HCT116 (cell line): ENCODE measurements around the gene SETDB1. TPM values are rescaled to one million over a fixed set of nuclear protein-coding genes. Genes with fewer than 3 reads are reported as not detected.

Source experiments
- ATAC-seq: fragments of 200-7000 bp; cut with Tn5 transposase; 2 replicates; pipeline ENCODE4 v1.9.1; 2020; ENCODE audit warnings: mild to moderate bottlenecking, moderate library complexity
- BruUV-seq: library from RNA; stranded (reverse); fragments of 400-500 nt; replicated peaks from 2 replicates; lab custom pipeline; 2021; lab: Mats Ljungman, UMichigan
- CTCF ChIA-PET: fragments of 300-600 bp; sonication (Branson Sonifier 250); formaldehyde crosslinking; loops from one replicate; lab custom pipeline; 2021; ENCODE audit warnings: antibody characterized with exemption; lab: Charles Lee
- POLR2A ChIA-PET: fragments of 300-600, 350-600 bp; sonication (Branson Sonifier 250); formaldehyde crosslinking; loops from one replicate; lab custom pipeline; 2021; ENCODE audit warnings: antibody characterized with exemption; lab: Charles Lee
- RAD21 ChIA-PET, 2 experiments: fragments of 300-600 bp; sonication (Branson Sonifier 250); formaldehyde crosslinking; loops; one replicate each; lab custom pipeline; 2023; ENCODE audit warnings: low total read pairs in 2 of 2; ENCODE audit not compliant: uncharacterized antibody in 2 of 2, unreplicated experiment in 2 of 2, low non-redundant PET in 1 of 2; lab: Charles Lee
- DNase-seq: peaks from one replicate; pipeline ENCODE4 v3.0.0-alpha.2; 2010; ENCODE audit warnings: low read depth, low spot score
- H2AFZ ChIP-seq: fragments of 200-600 bp; shearing (Covaris generic), sonication (generic); 2 replicates; pipeline ENCODE4 v1.6.1; 2017; ENCODE audit warnings: low read depth, mixed run types, mixed read lengths, antibody characterized with exemption, low read length; ENCODE audit not compliant: poor library complexity, severe bottlenecking
- H3K27ac ChIP-seq: 2 replicates; pipeline ENCODE4 v1.5.1; 2012; ENCODE audit warnings: low read depth, low read length
- H3K27me3 ChIP-seq: fragments of 200-600 bp; sonication (generic); 2 replicates; pipeline ENCODE4 v1.6.1; 2016; ENCODE audit warnings: mixed run types, low read length, mixed read lengths; ENCODE audit not compliant: insufficient read depth
- H3K36me3 ChIP-seq, 2 experiments: fragments of 200-500 bp in 1 of 2; fragments of 200-600 bp in 1 of 2; sonication (Bioruptor generic) in 1 of 2; sonication (generic) in 1 of 2; 2 replicates each; pipeline versions ENCODE4 v1.5.1 to v1.6.1; 2014 to 2016; ENCODE audit warnings: low read length in 2 of 2, inconsistent platforms in 1 of 2, mixed read lengths in 1 of 2, mixed run types in 1 of 2; ENCODE audit not compliant: insufficient read depth in 2 of 2, control insufficient read depth in 1 of 2
- H3K4me1 ChIP-seq, 2 experiments: fragments of 200-600 bp in 1 of 2; sonication (generic) in 1 of 2; 2 replicates each; pipeline versions ENCODE4 v1.5.1 to v1.6.1; 2012 to 2017; ENCODE audit warnings: low read length in 2 of 2, inconsistent platforms in 1 of 2, mild to moderate bottlenecking in 1 of 2, mixed read lengths in 1 of 2, mixed run types in 1 of 2, moderate library complexity in 1 of 2; ENCODE audit not compliant: insufficient read depth in 2 of 2, control insufficient read depth in 1 of 2
- H3K4me2 ChIP-seq: fragments of 200-600 bp; sonication (generic); 2 replicates; pipeline ENCODE4 v1.6.1; 2017; ENCODE audit warnings: mixed run types, low read length, mixed read lengths
- H3K4me3 ChIP-seq, 2 experiments: fragments of 200-600 bp in 1 of 2; sonication (generic) in 1 of 2; replicated peaks in 1 of 2; 2 replicates each; pipeline ENCODE4 v1.5.1; 2011 to 2016; ENCODE audit warnings: low read length in 2 of 2, control low read depth in 1 of 2, low read depth in 1 of 2, mild to moderate bottlenecking in 1 of 2, mixed read lengths in 1 of 2, mixed run types in 1 of 2
- H3K79me2 ChIP-seq: fragments of 200-600 bp; sonication (generic); 2 replicates; pipeline ENCODE4 v1.6.1; 2017; ENCODE audit warnings: mild to moderate bottlenecking, mixed run types, low read length, moderate library complexity, mixed read lengths; ENCODE audit not compliant: insufficient read depth
- H3K9ac ChIP-seq: fragments of 200-600 bp; sonication (generic); 2 replicates; pipeline ENCODE4 v1.6.1; 2016; ENCODE audit warnings: low read length, mixed read lengths
- H3K9me2 ChIP-seq: fragments of 200-600 bp; sonication (generic), shearing (Covaris generic); 2 replicates; pipeline ENCODE4 v1.6.1; 2017; ENCODE audit warnings: mixed run types, mild to moderate bottlenecking, moderate library complexity; ENCODE audit not compliant: insufficient read depth
- H3K9me3 ChIP-seq, 2 experiments: fragments of 200-500 bp in 1 of 2; fragments of 200-600 bp in 1 of 2; sonication (Bioruptor generic) in 1 of 2; sonication (generic) in 1 of 2; 2 replicates each; pipeline ENCODE4 v1.6.1; 2014 to 2017; ENCODE audit warnings: low read length in 2 of 2, mixed read lengths in 2 of 2, inconsistent platforms in 1 of 2, low read depth in 1 of 2, mild to moderate bottlenecking in 1 of 2, mixed run types in 1 of 2, moderate library complexity in 1 of 2; ENCODE audit not compliant: control insufficient read depth in 1 of 2, insufficient read depth in 1 of 2
- H4K20me1 ChIP-seq: fragments of 200-600 bp; sonication (generic), shearing (Covaris generic); 2 replicates; pipeline ENCODE4 v1.6.1; 2017; ENCODE audit warnings: mixed run types, mild to moderate bottlenecking, moderate library complexity; ENCODE audit not compliant: insufficient read depth
- CBX3 ChIP-seq: IDR thresholded peaks from 2 replicates; pipeline ENCODE4 v1.6.1; 2012; ENCODE audit warnings: low read depth
- CEBPB ChIP-seq: IDR thresholded peaks from 2 replicates; pipeline ENCODE4 v1.6.1; 2012; ENCODE audit warnings: low read depth
- ELF1 ChIP-seq: IDR thresholded peaks from 2 replicates; pipeline ENCODE4 v1.6.1; 2012; ENCODE audit warnings: low read depth, borderline replicate concordance
- EZH2 ChIP-seq: fragments of 200-600 bp; sonication (generic); IDR thresholded peaks from 2 replicates; pipeline ENCODE4 v1.6.1; 2017; ENCODE audit warnings: antibody characterized with exemption, mixed run types
- EZH2phosphoT487 ChIP-seq: fragments of 200-600 bp; IDR thresholded peaks from 2 replicates; pipeline ENCODE4 v1.6.1; 2018; ENCODE audit warnings: antibody characterized with exemption, borderline replicate concordance
- FOSL1 ChIP-seq: IDR thresholded peaks from 2 replicates; pipeline ENCODE4 v1.6.1; 2012; ENCODE audit warnings: low read depth
- JUND ChIP-seq: IDR thresholded peaks from 2 replicates; pipeline ENCODE4 v1.6.1; 2012
- POLR2A ChIP-seq: IDR thresholded peaks from 2 replicates; pipeline ENCODE4 v1.7.0; 2011; ENCODE audit warnings: borderline replicate concordance; ENCODE audit not compliant: insufficient read depth, insufficient read length; ENCODE audit errors: extremely low read depth
- RAD21 ChIP-seq: IDR thresholded peaks from 2 replicates; pipeline ENCODE4 v1.6.1; 2012; ENCODE audit warnings: low read depth, mild to moderate bottlenecking
- SIN3A ChIP-seq: IDR thresholded peaks from 2 replicates; pipeline ENCODE4 v1.6.1; 2012; ENCODE audit warnings: low read depth
- SP1 ChIP-seq: IDR thresholded peaks from 2 replicates; pipeline ENCODE4 v1.6.1; 2012; ENCODE audit warnings: low read depth
- SRF ChIP-seq: IDR thresholded peaks from 2 replicates; pipeline ENCODE4 v1.6.1; 2012; ENCODE audit warnings: low read depth
- TCF7L2 ChIP-seq: IDR thresholded peaks from 2 replicates; pipeline ENCODE4 v1.7.0; 2011; ENCODE audit warnings: borderline replicate concordance, inconsistent platforms; ENCODE audit not compliant: insufficient read depth, insufficient read length; ENCODE audit errors: extremely low read depth
- YY1 ChIP-seq: IDR thresholded peaks from 2 replicates; pipeline ENCODE4 v1.6.1; 2011; ENCODE audit warnings: low read length, low read depth, moderate library complexity, mild to moderate bottlenecking; ENCODE audit not compliant: insufficient replicate concordance; ENCODE audit errors: extremely low read depth
- ZFX ChIP-seq: fragments of 450-650 bp; IDR thresholded peaks from 2 replicates; pipeline ENCODE4 v1.6.1; 2017
- ZNF274 ChIP-seq: fragments of 200-500 bp; sonication (Bioruptor generic); IDR thresholded peaks from 2 replicates; pipeline ENCODE4 v1.6.1; 2014; ENCODE audit warnings: mild to moderate bottlenecking, low read depth, low read length, inconsistent platforms
- intact Hi-C: fragments of 100-400 bp; cut with micrococcal nuclease; formaldehyde crosslinking; loops from 2 replicates; pipeline ENCODE4 v1.10.0; 2022
- total RNA-seq: library from RNA; stranded (reverse); gene quantifications from one replicate; pipeline ENCODE4 v1.2.1, GENCODE V29; 2021; ENCODE audit not compliant: unreplicated experiment
- TF ChIP-seq, protein P1 (sequence below): IDR thresholded peaks from 2 replicates; pipeline ENCODE4 v1.6.1; 2012
- TF ChIP-seq, protein P2 (sequence below): IDR thresholded peaks from 2 replicates; pipeline ENCODE4 v1.6.1; 2011; ENCODE audit warnings: mild to moderate bottlenecking, low read length, moderate library complexity; ENCODE audit not compliant: insufficient replicate concordance; ENCODE audit errors: extremely low read depth

SETDB1 gene
- total RNA-seq, 1 experiment from 2014 or later, result 54.3 TPM

DNA sequence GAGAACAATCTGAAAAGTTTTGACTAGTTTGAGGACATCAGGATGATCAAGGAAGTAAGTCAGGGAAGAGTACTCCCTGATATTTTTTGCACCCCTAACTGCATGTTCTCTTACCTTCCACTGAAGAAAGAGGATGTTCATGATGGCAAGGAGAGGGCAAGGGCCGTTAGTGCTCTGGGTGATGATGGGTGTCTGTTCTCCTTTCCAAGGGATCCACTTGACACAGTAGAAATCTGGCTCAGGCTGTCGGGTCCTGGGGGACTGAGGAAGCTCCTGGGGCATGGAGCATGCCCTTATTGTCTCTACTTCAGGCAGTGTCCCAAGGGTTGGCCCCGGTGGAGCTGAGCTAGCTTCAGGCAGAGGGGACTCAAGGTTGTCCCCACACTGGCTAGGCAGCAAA is 75.9 kb downstream of the SETDB1 start:
- no TSS peak for BruUV-seq
- H3K27me3 ChIP-seq, result no peaks in the 10 kb centered on the region
- CTCF ChIA-PET, result no interaction called here

More for the DNA sequence above, 75.9 kb downstream of the SETDB1 start:
- ATAC-seq, result no peak
- no peaks in the 10 kb centered on the region for H3K36me3 ChIP-seq
- H4K20me1 ChIP-seq, result no peaks in the 10 kb centered on the region
- H3K4me2 ChIP-seq, result no peak overlapping the region
- TF ChIP-seq EZH2 (no peak), SIN3A (no peak), JUND (no peak), SRF (no peak), ZNF274 (no peak), ZFX (no peak), TCF7L2 (no peak), ELF1 (no peak), POLR2A (no peak), RAD21 (no peak), YY1 (no peak), EZH2phosphoT487 (no peak), FOSL1 (no peak), CEBPB (no peak), SP1 (no peak), CBX3 (no peak)
- TF ChIP-seq, protein P1, sequence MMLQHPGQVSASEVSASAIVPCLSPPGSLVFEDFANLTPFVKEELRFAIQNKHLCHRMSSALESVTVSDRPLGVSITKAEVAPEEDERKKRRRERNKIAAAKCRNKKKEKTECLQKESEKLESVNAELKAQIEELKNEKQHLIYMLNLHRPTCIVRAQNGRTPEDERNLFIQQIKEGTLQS, result no peak
- TF ChIP-seq, protein P2, sequence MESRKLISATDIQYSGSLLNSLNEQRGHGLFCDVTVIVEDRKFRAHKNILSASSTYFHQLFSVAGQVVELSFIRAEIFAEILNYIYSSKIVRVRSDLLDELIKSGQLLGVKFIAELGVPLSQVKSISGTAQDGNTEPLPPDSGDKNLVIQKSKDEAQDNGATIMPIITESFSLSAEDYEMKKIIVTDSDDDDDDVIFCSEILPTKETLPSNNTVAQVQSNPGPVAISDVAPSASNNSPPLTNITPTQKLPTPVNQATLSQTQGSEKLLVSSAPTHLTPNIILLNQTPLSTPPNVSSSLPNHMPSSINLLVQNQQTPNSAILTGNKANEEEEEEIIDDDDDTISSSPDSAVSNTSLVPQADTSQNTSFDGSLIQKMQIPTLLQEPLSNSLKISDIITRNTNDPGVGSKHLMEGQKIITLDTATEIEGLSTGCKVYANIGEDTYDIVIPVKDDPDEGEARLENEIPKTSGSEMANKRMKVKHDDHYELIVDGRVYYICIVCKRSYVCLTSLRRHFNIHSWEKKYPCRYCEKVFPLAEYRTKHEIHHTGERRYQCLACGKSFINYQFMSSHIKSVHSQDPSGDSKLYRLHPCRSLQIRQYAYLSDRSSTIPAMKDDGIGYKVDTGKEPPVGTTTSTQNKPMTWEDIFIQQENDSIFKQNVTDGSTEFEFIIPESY, result no peak
- TF ChIP-seq, all 23 proteins: peak for 0
- RAD21 ChIA-PET, result no interaction called here
- Histone ChIP-seq H3K27ac (no peak overlapping the region), H3K9me3 (no peaks in the 10 kb centered on the region), H3K9me2 (no peaks in the 10 kb centered on the region), H3K9ac (no peak overlapping the region), H3K79me2 (no peaks in the 10 kb centered on the region), H3K4me3 (no peak overlapping the region), H2AFZ (no peak overlapping the region), H3K4me1 (peaks cover 9 to 41% of the 10 kb centered on the region in 2 experiments; a peak in 3 of 4 replicates)
- no peak for DNase-seq
- POLR2A ChIA-PET, result no interaction called here
- intact Hi-C loops, result no loop called here
